HG03439 (cell line): ENCODE measurements around the gene SPAM1.
"Not testable (repeated sequence)": the region's sequence is repeated elsewhere in the genome, so short reads cannot be mapped to it uniquely, and the experiment has no call there.

Source experiments
- ATAC-seq: cut with Tn5 transposase; IDR thresholded peaks from one replicate; pipeline ENCODE4 v1.9.1; 2021; ENCODE audit warnings: mild to moderate bottlenecking, moderate library complexity; ENCODE audit not compliant: unreplicated experiment

Gene SPAM1

DNA sequence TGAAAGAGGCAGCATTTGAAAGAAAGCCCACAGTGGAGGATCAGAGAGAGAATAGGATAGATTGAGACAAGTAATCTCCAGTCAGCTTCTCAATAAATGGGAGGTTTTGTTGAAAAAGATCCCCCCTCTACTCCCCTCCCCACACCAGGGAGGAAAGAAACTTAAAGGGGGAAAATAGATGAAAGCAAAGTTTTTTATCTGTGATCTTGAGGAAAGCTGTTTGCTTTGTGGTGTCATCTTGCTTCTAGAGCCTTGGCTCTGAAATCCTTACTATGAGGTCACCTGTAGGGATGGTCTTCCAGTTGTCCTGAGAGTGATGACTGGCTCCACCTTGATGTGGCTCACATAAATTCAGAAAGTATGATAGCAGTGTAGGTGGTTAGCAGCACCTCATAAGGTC is at the start of gene SPAM1:
Gene SPAM1 (plus strand): TSS at position 301 of the 400 bp plus-strand sequence. CDS start 28,330 bp downstream, outside the sequence.
- no peak for ATAC-seq

DNA sequence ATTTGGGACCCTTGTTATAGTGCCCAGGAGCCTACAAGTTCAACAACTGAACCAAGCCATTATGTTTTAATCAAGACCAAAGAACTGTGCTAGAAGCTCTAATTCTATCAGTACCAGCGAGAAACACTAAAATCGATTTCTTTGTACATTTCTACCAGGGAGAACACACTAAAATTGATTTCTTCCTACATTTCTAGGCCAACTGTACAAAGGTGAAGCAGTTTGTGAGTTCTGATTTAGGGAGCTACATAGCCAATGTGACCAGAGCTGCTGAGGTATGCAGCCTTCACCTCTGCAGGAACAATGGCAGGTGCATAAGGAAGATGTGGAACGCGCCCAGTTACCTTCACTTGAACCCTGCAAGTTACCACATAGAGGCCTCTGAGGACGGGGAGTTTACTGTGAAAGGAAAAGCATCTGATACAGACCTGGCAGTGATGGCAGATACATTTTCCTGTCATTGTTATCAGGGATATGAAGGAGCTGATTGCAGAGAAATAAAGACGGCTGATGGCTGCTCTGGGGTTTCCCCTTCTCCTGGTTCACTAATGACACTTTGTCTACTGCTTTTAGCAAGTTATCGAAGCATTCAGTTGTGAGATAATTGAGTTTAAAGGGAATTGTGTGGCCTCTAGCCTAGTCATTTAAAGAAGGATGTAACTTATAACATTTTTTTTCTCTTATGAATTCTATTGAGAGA is 48.3 kb upstream of the SPAM1 start:
- ATAC-seq: no peak

- ATAC-seq: no peak
These were observed 45.4 kb upstream of the SPAM1 start for GRCh38 chr7:123879628-123880027.

- ATAC-seq: no peak
These were observed 43.7 kb upstream of the SPAM1 start for GRCh38 chr7:123881300-123881699.

GRCh38 chr7:123883154-123883553 is 41.9 kb upstream of the SPAM1 start:
- ATAC-seq: no peak

DNA sequence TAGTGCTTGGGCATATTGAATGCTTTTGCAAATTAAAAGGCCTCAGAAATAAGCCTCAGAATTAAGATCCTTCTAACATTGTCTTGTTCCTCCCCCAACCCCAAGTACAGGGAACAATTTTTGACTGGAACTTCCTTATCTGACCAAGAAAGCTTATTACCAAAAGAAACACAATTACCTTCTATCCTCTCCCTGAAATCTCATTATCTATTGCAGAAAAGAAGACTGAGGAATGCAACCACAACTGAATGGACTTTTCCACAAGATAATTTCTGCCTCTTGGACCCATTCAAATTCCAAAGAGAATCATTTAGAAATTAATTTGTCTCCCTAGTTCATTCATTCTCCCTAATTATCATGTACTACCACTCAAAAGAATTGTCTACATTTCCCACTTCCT is 36.8 kb upstream of the SPAM1 start:
- no peak for ATAC-seq

DNA sequence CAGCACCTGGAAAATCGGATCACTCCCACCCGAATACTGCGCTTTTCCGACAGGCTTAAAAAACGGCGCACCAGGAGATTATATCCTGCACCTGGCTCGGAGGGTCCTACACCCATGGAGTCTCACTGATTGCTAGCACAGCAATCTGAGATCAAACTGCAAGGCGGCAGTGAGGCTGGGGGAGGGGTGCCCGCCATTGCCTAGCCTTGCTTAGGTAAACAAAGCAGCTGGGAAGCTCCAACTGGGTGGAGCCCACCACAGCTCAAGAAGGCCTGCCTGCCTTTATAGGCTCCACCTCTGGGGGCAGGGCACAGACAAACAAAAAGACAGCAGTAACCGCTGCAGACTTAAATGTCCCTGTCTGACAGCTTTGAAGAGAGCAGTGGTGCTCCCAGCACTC is 30.3 kb upstream of the SPAM1 start:
- not testable (repeated sequence) for ATAC-seq

GRCh38 chr7:123901101-123901500 is 23.9 kb upstream of the SPAM1 start:
- ATAC-seq: no peak

DNA sequence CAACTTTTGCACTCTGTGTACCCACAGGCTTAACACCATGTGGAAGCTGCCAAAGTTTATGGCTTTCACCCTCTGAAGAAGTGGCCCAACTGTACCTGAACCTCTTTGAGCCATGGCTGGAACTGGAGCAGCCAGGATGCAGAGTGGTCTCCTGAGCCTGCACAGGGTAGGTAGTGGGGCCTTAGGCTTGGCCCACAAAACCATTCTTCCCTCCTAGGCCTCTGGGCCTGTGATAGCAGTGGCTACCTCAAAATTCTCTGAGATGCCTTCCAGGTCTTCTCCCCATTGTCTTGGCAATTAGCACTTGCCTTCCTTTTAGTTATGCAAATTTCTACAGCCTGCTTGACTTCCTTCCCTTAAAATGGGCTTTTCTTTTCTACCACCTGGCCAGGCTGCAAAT is 19.3 kb upstream of the SPAM1 start:
- no peak for ATAC-seq

DNA sequence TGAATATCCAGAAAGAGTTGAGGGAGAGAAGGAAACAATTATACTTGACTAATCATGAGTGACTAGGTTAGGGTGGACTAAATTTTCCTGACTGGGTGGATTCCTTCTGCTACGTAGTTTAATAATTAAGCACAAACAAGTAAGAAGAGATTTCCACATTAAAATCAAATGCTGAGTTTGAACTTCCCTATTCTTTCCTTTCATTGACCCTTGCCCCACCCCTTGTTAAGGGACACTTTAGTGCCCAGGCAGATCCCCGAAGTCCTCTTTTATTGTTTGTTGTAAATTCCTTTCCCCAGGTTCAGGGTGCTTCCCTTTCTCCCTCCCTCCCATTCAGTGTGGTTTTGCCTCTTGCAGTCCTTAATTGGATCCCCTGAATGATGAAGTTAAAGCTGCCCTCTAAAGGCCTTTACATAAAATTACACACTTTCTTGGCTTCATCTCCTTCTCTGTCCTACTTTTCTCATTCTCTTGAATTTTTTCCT is 8.8 kb upstream of the SPAM1 start:
- no peak for ATAC-seq

- ATAC-seq: no peak
These were observed 7.2 kb upstream of the SPAM1 start for GRCh38 chr7:123917878-123918277.

DNA sequence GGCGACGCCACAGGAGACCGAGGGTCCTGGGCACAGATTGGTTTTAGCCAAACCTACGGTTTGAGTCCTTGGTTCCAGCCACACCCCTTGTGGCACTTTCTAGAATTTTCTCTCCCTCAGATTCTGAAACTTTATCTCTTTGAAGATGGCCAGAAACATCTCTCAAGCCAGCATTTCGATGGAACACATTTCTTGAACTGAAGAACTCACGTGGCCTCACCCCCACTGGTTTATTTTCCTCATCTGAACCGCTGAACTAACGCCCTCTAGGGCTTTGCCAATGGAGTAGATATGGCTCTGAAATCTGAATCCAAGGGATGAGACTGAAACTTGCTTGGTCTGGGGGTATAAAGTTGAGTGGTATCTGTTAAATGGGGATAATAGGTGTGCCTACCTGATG is 6.7 kb upstream of the SPAM1 start:
- ATAC-seq: no peak

GRCh38 chr7:123923599-123923998 is 1.4 kb upstream of the SPAM1 start:
- ATAC-seq: no peak

DNA sequence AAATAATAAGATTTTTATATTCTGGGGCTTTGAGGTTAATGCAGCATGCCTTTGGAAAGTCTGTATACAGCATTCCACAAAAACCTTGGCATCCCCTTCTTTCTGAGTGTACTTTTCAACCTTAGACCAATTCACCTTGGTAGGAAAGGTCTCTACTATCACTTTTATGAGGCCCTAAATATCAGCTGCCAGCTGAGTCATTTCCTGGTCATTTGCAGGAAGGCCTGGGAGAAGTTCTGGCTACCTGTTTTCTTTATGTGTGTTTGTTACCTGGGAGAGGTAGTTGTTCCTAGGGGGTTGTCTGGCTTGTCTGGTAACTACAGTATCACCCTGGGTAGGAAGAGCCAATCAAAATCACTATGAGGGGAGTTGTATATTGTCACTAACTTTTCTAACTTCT is 4.1 kb downstream of the SPAM1 start:
- ATAC-seq: no peak

DNA sequence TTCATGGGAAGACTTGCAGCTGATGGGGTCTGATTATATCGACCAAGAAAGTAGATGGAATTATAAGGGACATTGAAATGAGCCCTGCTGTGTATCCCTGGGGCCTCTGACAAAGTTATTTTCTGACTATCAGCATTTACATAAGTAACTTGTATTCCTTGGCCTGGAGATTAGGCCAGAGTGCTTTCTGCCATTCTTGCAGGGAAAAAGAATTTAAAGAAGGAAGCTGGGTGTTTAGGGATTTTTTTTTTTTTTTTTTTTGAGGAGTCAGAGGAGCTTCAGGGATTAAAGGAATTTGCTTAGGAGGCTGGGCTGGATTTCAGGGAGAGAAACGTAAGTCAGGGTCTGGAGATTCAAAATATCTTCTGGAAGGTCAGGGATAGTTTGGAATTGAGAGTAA is 4.6 kb downstream of the SPAM1 start:
- no peak for ATAC-seq

DNA sequence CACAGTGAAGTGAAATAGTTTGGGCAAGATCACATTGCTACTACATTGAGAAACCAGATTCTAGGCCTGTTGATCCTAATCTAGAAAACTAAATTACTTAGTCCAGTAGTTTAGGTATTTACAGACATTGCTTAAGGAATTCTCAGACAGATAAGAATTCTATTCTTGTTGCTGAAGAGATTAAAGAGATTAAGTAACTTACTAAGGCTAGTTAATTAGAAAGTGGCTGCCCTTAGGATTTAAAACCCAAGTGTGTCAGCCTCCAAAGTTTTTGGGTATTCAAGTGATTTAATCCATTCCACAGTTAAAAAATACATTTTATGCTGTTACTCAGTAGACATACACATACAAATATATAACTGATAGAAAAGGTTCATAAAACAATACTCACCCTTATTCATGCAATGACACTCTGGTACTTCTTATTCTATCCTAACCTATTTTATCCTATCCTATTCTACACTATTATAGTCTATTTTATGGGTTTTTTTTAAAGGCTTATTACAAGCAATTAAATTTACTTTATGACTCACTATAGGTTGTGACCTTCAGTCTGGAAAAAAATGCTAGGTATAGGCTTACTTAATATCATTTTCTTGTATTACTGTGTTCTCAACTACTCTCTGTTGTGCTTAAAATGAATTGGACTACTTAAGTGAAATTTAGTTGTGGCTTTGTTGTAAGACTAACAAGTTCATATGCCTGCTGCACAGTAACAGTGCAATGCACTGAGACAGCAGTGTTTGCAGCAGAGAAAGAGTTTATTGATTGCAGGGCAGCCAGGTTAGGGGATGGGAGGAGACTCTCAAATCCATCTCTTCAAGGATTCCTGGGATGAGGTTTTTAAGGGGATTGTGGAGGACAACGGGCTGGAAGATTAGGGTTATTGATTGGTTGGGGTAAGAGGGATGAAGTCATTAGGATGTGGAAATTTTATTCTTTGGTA is 10.7 kb downstream of the SPAM1 start:
- no peak for ATAC-seq

- no peak for ATAC-seq
These were observed 11.3 kb downstream of the SPAM1 start for GRCh38 chr7:123936388-123936787.

- no peak for ATAC-seq
These were observed 14.7 kb downstream of the SPAM1 start for GRCh38 chr7:123939784-123940183.

DNA sequence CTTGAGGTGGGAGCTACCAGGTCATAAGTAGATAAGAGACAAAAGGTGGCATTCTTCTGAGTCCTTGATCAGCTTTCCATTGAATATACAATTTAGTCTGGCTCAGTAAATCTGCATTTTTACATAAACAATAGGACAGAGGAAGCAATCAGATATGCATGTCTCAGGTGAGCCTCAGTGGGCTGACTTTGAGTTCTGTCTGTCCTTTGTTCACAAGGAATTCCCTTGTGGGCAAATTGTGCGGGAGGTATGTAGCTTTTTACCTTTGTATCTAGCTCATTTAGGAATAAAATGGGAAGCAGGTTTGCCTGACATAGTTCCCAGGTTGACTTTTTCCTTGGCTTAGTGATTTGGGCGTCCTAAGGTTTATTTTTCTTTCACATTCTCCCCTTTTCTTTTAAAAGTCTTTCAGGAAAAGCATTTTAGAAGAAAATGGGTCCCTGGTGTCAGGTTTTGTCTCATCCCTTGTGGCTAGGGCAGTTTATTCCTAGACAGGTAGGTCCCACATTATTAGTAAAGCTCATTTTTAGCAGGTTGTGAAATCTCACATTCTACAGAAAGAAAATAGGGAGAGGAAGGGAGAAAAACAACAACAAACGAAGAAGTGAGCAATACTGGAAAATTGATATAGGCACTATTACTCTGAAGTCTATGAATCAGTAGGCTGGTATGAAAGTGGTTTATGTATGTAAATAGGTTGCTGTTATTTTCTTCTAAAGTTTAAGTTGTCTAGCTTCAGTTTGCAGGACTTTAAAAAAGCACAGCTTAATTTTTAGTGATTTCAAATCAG is 16.5 kb downstream of the SPAM1 start:
- ATAC-seq: no peak

DNA sequence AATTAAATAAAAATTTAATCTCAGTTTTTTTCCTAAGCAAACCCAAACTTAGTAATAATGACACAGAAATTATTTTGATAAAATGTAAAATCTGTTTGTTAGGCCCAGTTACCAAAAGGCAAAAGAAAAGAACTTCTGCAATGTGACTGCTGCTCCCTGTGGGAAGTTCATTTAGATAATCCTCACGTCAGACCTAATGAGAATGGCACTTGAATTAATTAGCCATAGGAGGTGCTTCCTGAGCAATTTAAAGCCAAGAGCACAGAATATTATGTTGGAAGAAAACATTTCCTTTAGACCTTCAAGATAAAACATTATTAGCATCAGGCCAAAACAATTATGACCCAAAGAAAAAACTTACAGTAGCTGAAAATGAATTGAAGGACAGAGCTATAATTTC is 19.4 kb downstream of the SPAM1 start:
- ATAC-seq: no peak

DNA sequence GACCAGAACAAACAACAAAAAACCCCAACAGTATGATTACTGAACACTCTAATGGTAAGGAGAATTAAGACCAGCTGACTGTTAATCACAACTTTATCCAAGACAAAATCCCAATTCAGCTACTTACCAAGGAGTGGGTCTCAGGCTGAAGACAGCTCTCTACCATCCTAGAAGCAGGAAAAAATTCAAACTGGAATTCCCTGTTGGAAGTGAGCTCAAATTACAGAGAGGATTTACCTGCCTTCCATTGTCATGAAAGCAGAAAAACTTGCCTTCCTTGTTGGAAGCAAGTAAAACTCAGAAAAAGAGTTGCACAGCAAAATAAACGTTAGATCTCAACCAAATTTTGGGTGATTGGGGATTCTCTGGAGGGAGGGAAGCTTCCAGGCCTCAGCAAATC is 20.9 kb downstream of the SPAM1 start:
- ATAC-seq: no peak
